ENCODE data around the gene AK1. TPM values are rescaled to one million over a fixed set of nuclear protein-coding genes. Genes with fewer than 3 reads are reported as not detected.

The AK1 gene
- total RNA-seq, 1 donor from 2014 or later: 56.4 TPM

DNA sequence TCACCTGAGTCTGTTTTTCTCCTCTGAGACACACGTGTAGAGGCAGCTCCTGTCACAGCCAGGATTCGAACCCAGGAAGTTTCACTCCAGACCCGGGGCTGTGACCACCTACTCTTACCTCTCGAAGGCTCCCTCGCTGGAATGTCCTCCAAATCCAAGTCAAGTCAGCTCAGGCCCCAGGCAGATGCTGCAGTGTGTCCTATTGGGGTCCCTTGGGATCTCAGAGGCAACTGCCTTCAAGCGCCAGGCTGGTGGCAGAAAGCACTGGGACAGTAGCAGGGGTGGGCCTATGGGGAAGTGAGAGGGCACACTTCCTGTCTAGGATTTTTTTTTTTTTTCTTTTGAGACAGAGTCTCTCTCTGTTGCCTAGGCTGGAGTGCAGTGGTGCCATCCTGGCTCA, 40.1 kb upstream of the AK1 start:
- TF ChIP-seq, protein P1, sequence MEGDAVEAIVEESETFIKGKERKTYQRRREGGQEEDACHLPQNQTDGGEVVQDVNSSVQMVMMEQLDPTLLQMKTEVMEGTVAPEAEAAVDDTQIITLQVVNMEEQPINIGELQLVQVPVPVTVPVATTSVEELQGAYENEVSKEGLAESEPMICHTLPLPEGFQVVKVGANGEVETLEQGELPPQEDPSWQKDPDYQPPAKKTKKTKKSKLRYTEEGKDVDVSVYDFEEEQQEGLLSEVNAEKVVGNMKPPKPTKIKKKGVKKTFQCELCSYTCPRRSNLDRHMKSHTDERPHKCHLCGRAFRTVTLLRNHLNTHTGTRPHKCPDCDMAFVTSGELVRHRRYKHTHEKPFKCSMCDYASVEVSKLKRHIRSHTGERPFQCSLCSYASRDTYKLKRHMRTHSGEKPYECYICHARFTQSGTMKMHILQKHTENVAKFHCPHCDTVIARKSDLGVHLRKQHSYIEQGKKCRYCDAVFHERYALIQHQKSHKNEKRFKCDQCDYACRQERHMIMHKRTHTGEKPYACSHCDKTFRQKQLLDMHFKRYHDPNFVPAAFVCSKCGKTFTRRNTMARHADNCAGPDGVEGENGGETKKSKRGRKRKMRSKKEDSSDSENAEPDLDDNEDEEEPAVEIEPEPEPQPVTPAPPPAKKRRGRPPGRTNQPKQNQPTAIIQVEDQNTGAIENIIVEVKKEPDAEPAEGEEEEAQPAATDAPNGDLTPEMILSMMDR (IDR thresholded peaks at IDR 0.05; ENCODE audit: insufficient read depth, low read length, poor library complexity, severe bottlenecking): no peak

DNA sequence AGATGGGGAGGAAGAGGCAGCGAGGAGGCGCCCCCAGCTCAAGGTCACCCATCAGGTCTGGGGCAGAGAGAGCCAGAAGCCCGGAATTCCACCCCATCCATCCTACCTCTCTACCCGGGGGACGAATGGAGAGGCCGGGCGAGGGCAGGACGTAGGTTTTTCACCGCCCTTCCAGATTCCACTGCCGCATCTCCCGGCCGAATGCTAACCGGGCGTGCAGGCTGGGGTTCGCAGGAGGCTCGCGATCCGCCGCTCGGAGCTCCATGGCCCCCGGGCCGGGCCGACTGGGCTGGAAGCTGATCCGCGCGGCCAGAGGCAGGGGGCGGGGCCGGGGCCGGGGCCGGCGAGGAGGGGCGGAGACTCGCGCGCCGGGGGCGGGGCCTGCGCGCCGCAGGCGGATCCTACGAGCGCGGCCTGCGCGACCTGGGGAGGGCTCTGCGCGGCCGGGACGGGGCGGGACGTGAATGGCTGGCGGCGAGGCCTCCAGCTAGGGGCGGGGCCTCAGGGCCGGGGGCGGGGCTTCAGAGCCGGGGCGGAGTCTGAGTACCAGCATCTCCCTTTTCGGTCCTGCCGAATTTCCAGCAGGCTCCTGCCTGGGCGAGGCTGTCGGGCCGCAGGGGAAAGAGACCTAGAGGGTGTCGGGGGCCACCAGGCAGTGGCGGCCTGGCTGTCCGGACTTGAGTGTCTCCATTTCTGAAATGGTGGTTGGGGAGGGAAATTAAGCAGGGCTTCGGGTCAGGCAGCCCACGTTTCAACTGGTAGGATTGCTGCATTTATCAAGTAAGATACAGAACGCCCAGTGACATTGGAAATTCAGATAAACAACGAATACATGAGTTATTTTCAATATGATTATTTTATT, 39.5 kb upstream of the AK1 start, which contains the start of gene ST6GALNAC4:
Gene ST6GALNAC4 (minus strand): TSS at position 322 of the 862 bp plus-strand sequence. CDS start 622 bp downstream, outside the sequence.
- DNase-seq (ENCODE audit: low read depth): no peak
- Histone ChIP-seq H3K27me3 (ENCODE audit: control insufficient read depth, insufficient read depth, low read length) (peaks cover 3% of the 10 kb centered on the region), H3K36me3 (ENCODE audit: control insufficient read depth, insufficient read depth, low read length) (no peaks in the 10 kb centered on the region), H3K4me3 (ENCODE audit: low read depth, low read length) (peak within 1 kb of the TSS; percentile 64)
- TF ChIP-seq, protein P1 (IDR thresholded peaks at IDR 0.05; ENCODE audit: insufficient read depth, low read length, poor library complexity, severe bottlenecking): no peak

More for the DNA sequence above, 40.1 kb upstream of the AK1 start:
- DNase-seq (ENCODE audit: low read depth): no peak
- Histone ChIP-seq H3K27me3 (ENCODE audit: control insufficient read depth, insufficient read depth, low read length) (peaks cover 3% of the 10 kb centered on the region), H3K36me3 (ENCODE audit: control insufficient read depth, insufficient read depth, low read length) (no peaks in the 10 kb centered on the region), H3K4me3 (ENCODE audit: low read depth, low read length) (no peak overlapping the region)

DNA sequence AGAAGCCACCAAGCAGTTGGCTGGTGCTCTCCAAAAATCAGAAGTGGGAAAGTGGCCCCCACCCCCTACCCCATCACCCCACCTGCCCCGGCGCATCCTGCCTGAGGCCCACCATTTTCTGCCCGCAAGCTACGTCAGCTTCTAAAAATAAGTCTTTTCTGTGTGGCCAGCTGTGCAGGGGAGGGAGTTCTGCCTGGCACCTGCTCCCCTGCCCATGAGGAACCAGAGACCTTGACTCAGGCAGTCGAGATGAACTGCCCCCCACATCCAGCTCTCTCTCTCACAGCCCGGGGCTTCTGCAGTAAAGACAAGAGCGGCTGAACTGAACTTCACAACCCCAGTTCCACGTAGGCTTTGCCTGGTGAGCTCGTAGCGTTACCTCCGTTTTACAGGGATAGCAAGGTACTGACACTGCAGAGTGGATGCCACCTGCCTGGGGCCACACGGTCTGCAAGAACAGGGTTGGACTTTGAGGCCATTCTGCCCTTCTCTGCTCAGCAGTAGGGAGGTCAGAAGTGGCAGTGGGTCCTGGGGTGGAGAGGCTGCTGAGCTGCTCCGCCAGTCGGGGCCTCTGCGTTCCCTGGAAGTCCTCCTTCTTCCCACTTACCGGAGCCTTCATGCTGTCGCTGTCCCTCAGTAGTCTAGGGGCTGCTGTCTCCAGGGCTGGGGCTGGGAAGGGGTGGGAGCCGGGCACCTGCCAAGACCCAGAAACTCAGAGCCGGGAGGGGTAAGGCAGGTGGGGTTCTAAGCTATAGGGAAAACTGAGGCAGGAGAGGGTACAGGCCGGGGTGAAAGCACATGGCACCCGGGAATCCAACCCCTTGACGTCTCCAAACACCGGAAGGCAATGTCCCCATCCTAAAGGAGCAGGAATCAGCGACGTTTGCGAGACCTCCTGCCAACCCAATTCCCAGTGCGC, 38.6 kb upstream of the AK1 start:
- no peaks in the 10 kb centered on the region for H3K36me3 ChIP-seq (ENCODE audit: control insufficient read depth, insufficient read depth, low read length)
- H3K4me3 ChIP-seq (ENCODE audit: low read depth, low read length): peak overlapping the region; percentile 64
- H3K27me3 ChIP-seq (ENCODE audit: control insufficient read depth, insufficient read depth, low read length): no peaks in the 10 kb centered on the region
- no peak for DNase-seq (ENCODE audit: low read depth)
- TF ChIP-seq, protein P1 (IDR thresholded peaks at IDR 0.05; ENCODE audit: insufficient read depth, low read length, poor library complexity, severe bottlenecking): no peak

DNA sequence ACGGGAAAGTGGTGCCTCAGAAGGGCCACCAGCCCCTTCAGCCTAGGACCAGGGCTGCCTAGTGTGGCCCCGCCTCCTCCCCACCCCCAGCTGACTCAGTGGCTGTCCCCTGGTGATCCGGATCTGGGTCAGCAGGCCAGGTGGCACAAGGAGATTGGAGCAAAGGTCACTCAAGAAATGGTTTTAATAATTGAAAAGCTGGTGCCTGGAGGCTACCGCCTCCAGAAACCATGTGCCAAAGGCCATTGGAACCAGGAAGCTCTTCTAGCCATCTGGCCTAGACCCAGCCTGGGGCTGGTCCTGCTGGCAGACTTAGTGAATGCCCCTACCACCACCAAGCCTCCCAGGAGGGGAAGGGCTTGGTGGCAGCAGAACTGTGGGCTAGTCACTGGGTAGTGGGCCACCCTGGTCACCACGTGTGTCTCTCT, 37.9 kb upstream of the AK1 start:
- no peaks in the 10 kb centered on the region for H3K36me3 ChIP-seq (ENCODE audit: control insufficient read depth, insufficient read depth, low read length)
- no peak overlapping the region for H3K4me3 ChIP-seq (ENCODE audit: low read depth, low read length)
- TF ChIP-seq, protein P1 (IDR thresholded peaks at IDR 0.05; ENCODE audit: insufficient read depth, low read length, poor library complexity, severe bottlenecking): no peak
- no peak for DNase-seq (ENCODE audit: low read depth)
- no peaks in the 10 kb centered on the region for H3K27me3 ChIP-seq (ENCODE audit: control insufficient read depth, insufficient read depth, low read length)

DNA sequence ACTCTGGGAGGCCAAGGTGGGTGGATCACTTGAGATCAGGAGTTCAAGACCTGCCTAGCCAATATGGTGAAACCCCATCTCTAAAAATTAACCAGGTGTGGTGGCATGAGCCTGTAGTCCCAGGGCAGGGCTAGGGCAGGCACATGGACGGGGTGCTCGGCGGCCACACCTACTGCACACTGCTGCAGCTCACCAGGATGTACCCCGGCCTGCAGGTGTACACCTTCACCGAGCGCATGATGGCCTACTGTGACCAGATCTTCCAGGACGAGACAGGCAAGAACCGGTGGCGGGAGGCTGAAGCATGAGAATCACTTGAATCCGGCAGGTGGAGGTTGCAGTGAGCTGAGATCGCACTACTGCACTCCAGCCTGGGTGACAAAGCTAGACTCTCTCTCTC, 36.2 kb upstream of the AK1 start:
- no peak overlapping the region for H3K4me3 ChIP-seq (ENCODE audit: low read depth, low read length)
- DNase-seq (ENCODE audit: low read depth): no peak
- TF ChIP-seq, protein P1 (IDR thresholded peaks at IDR 0.05; ENCODE audit: insufficient read depth, low read length, poor library complexity, severe bottlenecking): no peak

More for the DNA sequence above, 36.2 kb upstream of the AK1 start:
- no peaks in the 10 kb centered on the region for H3K36me3 ChIP-seq (ENCODE audit: control insufficient read depth, insufficient read depth, low read length)
- no peaks in the 10 kb centered on the region for H3K27me3 ChIP-seq (ENCODE audit: control insufficient read depth, insufficient read depth, low read length)

All from kidney epithelial cell (primary cell).